ENCODE results near the gene SF3B1.
A peak's percentile ranks its signal among the peaks of the same experiment; 100 is the strongest.
"Not testable (repeated sequence)": the region's sequence is repeated elsewhere in the genome, so short reads cannot be mapped to it uniquely, and the experiment has no call there.

The SF3B1 gene

GRCh38 chr2:197345846-197346370 is 88.9 kb downstream of the SF3B1 start:
- H3K27me3 ChIP-seq (ENCODE audit: insufficient read depth, poor library complexity, severe bottlenecking): no peaks in the 10 kb centered on the region
- no peak overlapping the region for H3K4me3 ChIP-seq (ENCODE audit: severe bottlenecking)
- H3K4me1 ChIP-seq (ENCODE audit: insufficient read depth, poor library complexity, severe bottlenecking): no peaks in the 10 kb centered on the region
- H3K36me3 ChIP-seq (ENCODE audit: low read depth): no peaks in the 10 kb centered on the region
- no peak for TF ChIP-seq CTCF (IDR thresholded peaks at IDR 0.05; ENCODE audit: poor library complexity, severe bottlenecking)
- DNase-seq (ENCODE audit: low spot score): no peak
- no peak overlapping the region for H3K27ac ChIP-seq (ENCODE audit: poor library complexity, severe bottlenecking)
- no peaks in the 10 kb centered on the region for H3K9me3 ChIP-seq (ENCODE audit: severe bottlenecking)
- 0 out of 3 replicates have a peak, but pooled peaks have one; percentile 22 for ATAC-seq (ENCODE audit: low read depth)

- DNase-seq (ENCODE audit: low spot score); H3K9me3 ChIP-seq (ENCODE audit: severe bottlenecking); H3K4me3 ChIP-seq (ENCODE audit: severe bottlenecking); ATAC-seq (ENCODE audit: low read depth); H3K4me1 ChIP-seq (ENCODE audit: insufficient read depth, poor library complexity, severe bottlenecking); H3K27ac ChIP-seq (ENCODE audit: poor library complexity, severe bottlenecking); H3K27me3 ChIP-seq (ENCODE audit: insufficient read depth, poor library complexity, severe bottlenecking); H3K36me3 ChIP-seq (ENCODE audit: low read depth): not testable (repeated sequence)
These were observed 90.9 kb downstream of the SF3B1 start for GRCh38 chr2:197343968-197344367.

GRCh38 chr2:197340591-197340990 is 94.2 kb downstream of the SF3B1 start:
- Histone ChIP-seq H3K4me1 (ENCODE audit: insufficient read depth, poor library complexity, severe bottlenecking) (no peaks in the 10 kb centered on the region), H3K4me3 (ENCODE audit: severe bottlenecking) (no peak overlapping the region), H3K36me3 (ENCODE audit: low read depth) (no peaks in the 10 kb centered on the region), H3K27me3 (ENCODE audit: insufficient read depth, poor library complexity, severe bottlenecking) (no peaks in the 10 kb centered on the region), H3K27ac (ENCODE audit: poor library complexity, severe bottlenecking) (no peak overlapping the region), H3K9me3 (ENCODE audit: severe bottlenecking) (no peaks in the 10 kb centered on the region)
- DNase-seq (ENCODE audit: low spot score): no peak
- ATAC-seq (ENCODE audit: low read depth): no peak
- TF ChIP-seq CTCF (IDR thresholded peaks at IDR 0.05; ENCODE audit: poor library complexity, severe bottlenecking): no peak

All from RWPE2 (cell line).